ENCODE measurements around the gene PTN.

PTN gene

DNA sequence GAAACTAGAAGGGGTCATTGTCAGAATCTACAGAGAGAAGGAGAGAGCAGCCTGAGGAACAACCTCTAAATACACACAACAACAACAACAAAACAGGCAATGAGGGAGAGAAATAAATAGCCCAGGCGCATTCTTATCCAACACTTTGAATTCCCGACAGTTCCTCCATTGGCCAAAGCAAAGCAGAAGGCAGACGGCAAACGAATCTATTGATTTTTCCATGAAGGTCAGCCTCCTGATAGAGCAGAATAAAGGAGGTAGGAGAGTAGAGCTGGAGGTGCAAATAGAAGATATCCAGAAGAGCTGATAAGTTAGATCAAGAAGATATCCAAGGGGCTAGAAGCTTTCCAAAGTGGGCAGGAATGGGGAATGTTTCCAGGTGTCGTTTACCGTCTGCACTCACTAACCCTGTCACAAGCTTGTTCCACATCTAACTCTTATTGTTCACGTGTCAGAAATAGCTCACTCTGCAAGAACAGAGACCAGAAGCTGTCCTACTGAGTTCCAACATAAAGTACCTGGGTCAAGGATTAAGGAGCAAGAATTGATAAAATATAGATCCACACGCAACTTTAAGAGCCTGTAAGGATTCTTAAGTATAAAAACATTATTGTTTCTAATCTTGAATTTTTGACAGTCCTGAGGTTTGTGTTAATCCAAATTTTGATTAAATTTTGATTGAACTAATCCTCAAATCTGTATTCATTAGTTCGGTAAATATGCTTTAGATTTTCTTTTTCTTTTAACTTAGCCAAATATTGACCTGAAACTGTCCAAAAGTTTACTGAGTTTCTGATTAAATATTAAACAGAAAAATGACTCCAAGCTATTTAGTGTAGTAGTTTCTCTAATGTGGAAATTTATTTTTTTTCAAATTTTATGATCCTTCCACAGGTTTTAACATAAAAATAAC lies 45.7 kb downstream of the PTN start:
- no peak overlapping the region for H3K23ac ChIP-seq (ENCODE audit: low read depth, low read length, poor library complexity)
- no CpG with 5 or more reads among the region's 9 CpGs for WGBS, 2 donors (ENCODE audit: extremely low coverage in 2 of 2, insufficient read length in 2 of 2, insufficient replicate concordance in 1 of 2)
- no peak overlapping the region for H3K27ac ChIP-seq (replicated peaks; ENCODE audit: low read length)
- H2AK5ac ChIP-seq (ENCODE audit: low read depth, low read length): no peak overlapping the region
- H3K4me1 ChIP-seq (ENCODE audit: control insufficient read depth in 2 of 2, insufficient read depth in 1 of 2, low read depth in 1 of 2, low read length in 2 of 2): peaks cover 10 to 15% of the 10 kb centered on the region in 2 donors
- H2BK12ac ChIP-seq (ENCODE audit: low read length): no peak overlapping the region
- H3K79me1 ChIP-seq (ENCODE audit: low read depth, low read length): no peaks in the 10 kb centered on the region
- no peak overlapping the region for H3K4ac ChIP-seq (ENCODE audit: low read length)
- H2BK15ac ChIP-seq (ENCODE audit: low read length): no peak overlapping the region
- H3K9ac ChIP-seq (ENCODE audit: low read depth, low read length, poor library complexity): no peak overlapping the region
- no peak overlapping the region for H3K4me3 ChIP-seq (ENCODE audit: low read length in 2 of 2)
- H3K4me2 ChIP-seq (ENCODE audit: insufficient read depth, low read length, poor library complexity, severe bottlenecking): no peak overlapping the region
- H3K36me3 ChIP-seq (replicated peaks in 1 of 2; ENCODE audit: control insufficient read depth in 2 of 2, insufficient read depth in 2 of 2, low read length in 2 of 2): peaks cover 0 to 4% of the 10 kb centered on the region in 2 donors
- H3K27me3 ChIP-seq (ENCODE audit: control insufficient read depth in 3 of 3, insufficient read depth in 3 of 3, low read depth in 1 of 3, low read length in 3 of 3): no peaks in the 10 kb centered on the region
- no peak for DNase-seq (ENCODE audit: low spot score)
- no peak overlapping the region for H2BK120ac ChIP-seq (ENCODE audit: low read depth, low read length)
- no peak overlapping the region for H2BK5ac ChIP-seq (ENCODE audit: low read length)
- H2AFZ ChIP-seq (ENCODE audit: low read length): no peak overlapping the region
- H3K9me3 ChIP-seq (replicated peaks in 1 of 2; ENCODE audit: control insufficient read depth in 2 of 2, insufficient read depth in 1 of 2, low read depth in 1 of 2, low read length in 2 of 2): peaks cover 2% of the 10 kb centered on the region in 2 donors
- H3K14ac ChIP-seq (ENCODE audit: low read length): no peak overlapping the region
- H3K18ac ChIP-seq (ENCODE audit: low read length): no peak overlapping the region
- H4K8ac ChIP-seq (ENCODE audit: low read depth, low read length): no peak overlapping the region
- no peak overlapping the region for H4K91ac ChIP-seq (ENCODE audit: low read depth, low read length, poor library complexity)

DNA sequence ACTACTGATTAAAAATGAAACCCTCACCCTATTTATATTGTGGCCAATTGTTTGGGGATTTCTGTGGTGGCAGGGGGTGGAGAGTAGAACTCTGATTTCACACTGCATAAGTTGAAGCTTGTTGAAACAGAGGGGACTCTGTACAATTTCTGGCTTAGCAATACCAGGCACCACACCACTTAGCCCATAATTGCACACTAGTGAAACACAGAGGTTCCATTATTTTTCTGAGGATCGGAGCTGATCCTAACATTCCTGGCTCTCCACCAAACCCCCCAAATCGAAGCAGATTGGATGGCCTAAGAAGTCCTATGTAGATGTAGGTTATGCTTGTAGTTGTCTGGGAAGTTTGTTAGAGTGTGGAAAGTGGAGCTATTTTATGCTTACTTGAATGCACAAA lies 47.0 kb downstream of the PTN start:
- H3K4me3 ChIP-seq (ENCODE audit: low read length in 2 of 2): no peak overlapping the region
- no peak overlapping the region for H3K4me2 ChIP-seq (ENCODE audit: insufficient read depth, low read length, poor library complexity, severe bottlenecking)
- peaks cover 2% of the 10 kb centered on the region in 2 donors for H3K9me3 ChIP-seq (replicated peaks in 1 of 2; ENCODE audit: control insufficient read depth in 2 of 2, insufficient read depth in 1 of 2, low read depth in 1 of 2, low read length in 2 of 2)
- H4K91ac ChIP-seq (ENCODE audit: low read depth, low read length, poor library complexity): no peak overlapping the region
- no peak for DNase-seq (ENCODE audit: low spot score)
- no CpG with 5 or more reads among the region's 2 CpGs for WGBS, 2 donors (ENCODE audit: extremely low coverage in 2 of 2, insufficient read length in 2 of 2, insufficient replicate concordance in 1 of 2)
- H3K18ac ChIP-seq (ENCODE audit: low read length): no peak overlapping the region
- H2BK15ac ChIP-seq (ENCODE audit: low read length): no peak overlapping the region
- H2AFZ ChIP-seq (ENCODE audit: low read length): no peak overlapping the region
- H3K4me1 ChIP-seq (ENCODE audit: control insufficient read depth in 2 of 2, insufficient read depth in 1 of 2, low read depth in 1 of 2, low read length in 2 of 2): peaks cover 7 to 10% of the 10 kb centered on the region in 2 donors
- no peak overlapping the region for H3K9ac ChIP-seq (ENCODE audit: low read depth, low read length, poor library complexity)
- no peak overlapping the region for H2AK5ac ChIP-seq (ENCODE audit: low read depth, low read length)
- peaks cover 0 to 13% of the 10 kb centered on the region in 2 donors for H3K36me3 ChIP-seq (replicated peaks in 1 of 2; ENCODE audit: control insufficient read depth in 2 of 2, insufficient read depth in 2 of 2, low read length in 2 of 2)
- no peak overlapping the region for H2BK5ac ChIP-seq (ENCODE audit: low read length)
- no peaks in the 10 kb centered on the region for H3K79me1 ChIP-seq (ENCODE audit: low read depth, low read length)
- H3K4ac ChIP-seq (ENCODE audit: low read length): no peak overlapping the region
- no peaks in the 10 kb centered on the region for H3K27me3 ChIP-seq (ENCODE audit: control insufficient read depth in 3 of 3, insufficient read depth in 3 of 3, low read depth in 1 of 3, low read length in 3 of 3)
- H4K8ac ChIP-seq (ENCODE audit: low read depth, low read length): no peak overlapping the region
- H3K23ac ChIP-seq (ENCODE audit: low read depth, low read length, poor library complexity): no peak overlapping the region
- H3K14ac ChIP-seq (ENCODE audit: low read length): no peak overlapping the region
- no peak overlapping the region for H2BK120ac ChIP-seq (ENCODE audit: low read depth, low read length)
- H3K27ac ChIP-seq (replicated peaks; ENCODE audit: low read length): no peak overlapping the region
- no peak overlapping the region for H2BK12ac ChIP-seq (ENCODE audit: low read length)

DNA sequence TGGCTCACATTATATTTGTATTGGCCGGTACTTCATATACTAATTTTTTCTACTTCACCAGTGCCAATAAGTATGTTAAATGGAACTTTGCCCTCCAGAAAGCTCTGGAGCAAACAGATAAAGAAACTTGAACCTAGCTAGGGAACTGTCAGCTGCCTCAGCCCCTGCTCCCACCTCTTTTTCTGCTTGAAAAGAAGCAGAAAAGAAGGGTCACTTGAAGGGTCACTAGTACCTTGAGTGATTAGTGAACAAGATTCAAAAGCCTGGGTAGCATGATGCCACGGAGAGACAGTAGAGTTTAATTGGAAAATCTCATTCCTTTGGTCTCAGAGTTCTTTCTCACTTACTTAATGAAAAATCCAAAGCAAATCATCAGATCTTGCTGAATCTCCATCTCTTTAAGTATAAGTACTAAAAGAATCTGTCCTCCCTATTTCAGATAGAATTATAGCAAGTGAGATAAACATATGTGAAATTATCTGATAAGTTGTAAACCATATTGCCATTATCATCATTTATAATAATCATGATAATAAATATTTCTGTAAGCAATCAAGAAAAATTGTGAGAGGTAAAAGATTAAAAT lies 47.7 kb downstream of the PTN start:
- H3K4ac ChIP-seq (ENCODE audit: low read length): no peak overlapping the region
- no peak overlapping the region for H3K23ac ChIP-seq (ENCODE audit: low read depth, low read length, poor library complexity)
- H3K4me1 ChIP-seq (ENCODE audit: control insufficient read depth in 2 of 2, insufficient read depth in 1 of 2, low read depth in 1 of 2, low read length in 2 of 2): peaks cover 7 to 10% of the 10 kb centered on the region in 2 donors
- H2BK120ac ChIP-seq (ENCODE audit: low read depth, low read length): no peak overlapping the region
- peaks cover 0 to 21% of the 10 kb centered on the region in 2 donors for H3K36me3 ChIP-seq (replicated peaks in 1 of 2; ENCODE audit: control insufficient read depth in 2 of 2, insufficient read depth in 2 of 2, low read length in 2 of 2)
- H3K9me3 ChIP-seq (replicated peaks in 1 of 2; ENCODE audit: control insufficient read depth in 2 of 2, insufficient read depth in 1 of 2, low read depth in 1 of 2, low read length in 2 of 2): peaks cover 2 to 4% of the 10 kb centered on the region in 2 donors
- H4K91ac ChIP-seq (ENCODE audit: low read depth, low read length, poor library complexity): no peak overlapping the region
- no peaks in the 10 kb centered on the region for H3K79me1 ChIP-seq (ENCODE audit: low read depth, low read length)
- H2AFZ ChIP-seq (ENCODE audit: low read length): no peak overlapping the region
- H3K9ac ChIP-seq (ENCODE audit: low read depth, low read length, poor library complexity): no peak overlapping the region
- no peak overlapping the region for H2BK15ac ChIP-seq (ENCODE audit: low read length)
- no peak overlapping the region for H3K18ac ChIP-seq (ENCODE audit: low read length)
- H3K27ac ChIP-seq (replicated peaks; ENCODE audit: low read length): no peak overlapping the region
- H3K14ac ChIP-seq (ENCODE audit: low read length): no peak overlapping the region
- H3K27me3 ChIP-seq (ENCODE audit: control insufficient read depth in 3 of 3, insufficient read depth in 3 of 3, low read depth in 1 of 3, low read length in 3 of 3): no peaks in the 10 kb centered on the region
- H3K4me2 ChIP-seq (ENCODE audit: insufficient read depth, low read length, poor library complexity, severe bottlenecking): no peak overlapping the region
- H2BK5ac ChIP-seq (ENCODE audit: low read length): no peak overlapping the region
- H2BK12ac ChIP-seq (ENCODE audit: low read length): no peak overlapping the region
- no CpG with 5 or more reads among the region's 2 CpGs for WGBS, 2 donors (ENCODE audit: extremely low coverage in 2 of 2, insufficient read length in 2 of 2, insufficient replicate concordance in 1 of 2)
- H4K8ac ChIP-seq (ENCODE audit: low read depth, low read length): no peak overlapping the region
- no peak overlapping the region for H3K4me3 ChIP-seq (ENCODE audit: low read length in 2 of 2)
- no peak overlapping the region for H2AK5ac ChIP-seq (ENCODE audit: low read depth, low read length)
- no peak for DNase-seq (ENCODE audit: low spot score)

DNA sequence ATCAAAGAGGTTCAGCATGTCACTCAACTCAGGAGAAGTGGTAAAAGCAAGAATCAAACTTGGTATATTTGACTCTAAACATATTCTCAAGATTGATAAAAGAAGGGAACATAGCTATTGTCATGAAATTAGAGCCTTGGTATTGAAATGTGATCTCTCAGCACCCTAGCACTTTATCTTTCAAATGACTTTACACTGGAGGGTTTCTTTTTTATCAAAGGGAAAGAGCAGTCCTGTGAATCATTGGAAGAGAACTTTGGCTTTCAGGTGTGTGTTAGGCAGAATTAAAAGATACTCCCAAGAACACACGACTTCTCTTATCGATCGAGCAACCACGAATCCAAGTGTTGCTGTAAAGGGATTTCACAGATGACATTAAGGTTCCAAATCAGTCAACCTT lies 54.4 kb downstream of the PTN start:
- H3K9ac ChIP-seq (ENCODE audit: low read depth, low read length, poor library complexity): no peak overlapping the region
- H4K8ac ChIP-seq (ENCODE audit: low read depth, low read length): no peak overlapping the region
- H3K18ac ChIP-seq (ENCODE audit: low read length): no peak overlapping the region
- H3K4me2 ChIP-seq (ENCODE audit: insufficient read depth, low read length, poor library complexity, severe bottlenecking): no peak overlapping the region
- no peaks in the 10 kb centered on the region for H3K27me3 ChIP-seq (ENCODE audit: control insufficient read depth in 3 of 3, insufficient read depth in 3 of 3, low read depth in 1 of 3, low read length in 3 of 3)
- no peak overlapping the region for H2BK12ac ChIP-seq (ENCODE audit: low read length)
- DNase-seq (ENCODE audit: low spot score): no peak
- no peak overlapping the region for H4K91ac ChIP-seq (ENCODE audit: low read depth, low read length, poor library complexity)
- no peaks in the 10 kb centered on the region for H3K79me1 ChIP-seq (ENCODE audit: low read depth, low read length)
- H2AFZ ChIP-seq (ENCODE audit: low read length): no peak overlapping the region
- H3K4ac ChIP-seq (ENCODE audit: low read length): no peak overlapping the region
- H3K23ac ChIP-seq (ENCODE audit: low read depth, low read length, poor library complexity): no peak overlapping the region
- H2AK5ac ChIP-seq (ENCODE audit: low read depth, low read length): no peak overlapping the region
- no peak overlapping the region for H2BK15ac ChIP-seq (ENCODE audit: low read length)
- no peak overlapping the region for H2BK120ac ChIP-seq (ENCODE audit: low read depth, low read length)
- H2BK5ac ChIP-seq (ENCODE audit: low read length): no peak overlapping the region
- no peak overlapping the region for H3K14ac ChIP-seq (ENCODE audit: low read length)
- no peaks in the 10 kb centered on the region for H3K4me1 ChIP-seq (ENCODE audit: control insufficient read depth in 2 of 2, insufficient read depth in 1 of 2, low read depth in 1 of 2, low read length in 2 of 2)
- peaks cover 2 to 5% of the 10 kb centered on the region in 2 donors for H3K9me3 ChIP-seq (replicated peaks in 1 of 2; ENCODE audit: control insufficient read depth in 2 of 2, insufficient read depth in 1 of 2, low read depth in 1 of 2, low read length in 2 of 2)
- H3K27ac ChIP-seq (replicated peaks; ENCODE audit: low read length): no peak overlapping the region
- no CpG with 5 or more reads among the region's 4 CpGs for WGBS, 2 donors (ENCODE audit: extremely low coverage in 2 of 2, insufficient read length in 2 of 2, insufficient replicate concordance in 1 of 2)
- peaks cover 0 to 45% of the 10 kb centered on the region in 2 donors for H3K36me3 ChIP-seq (replicated peaks in 1 of 2; ENCODE audit: control insufficient read depth in 2 of 2, insufficient read depth in 2 of 2, low read length in 2 of 2)
- no peak overlapping the region for H3K4me3 ChIP-seq (ENCODE audit: low read length in 2 of 2)

Measured in neuronal stem cell (in vitro differentiated cells).